Stimulated activated CD4-positive, alpha-beta T cell treated with anti-CD3 and anti-CD28 coated beads, Interleukin-15, amount 100 ng/mL, for 24 hours (primary cell): ENCODE data around the gene CLDN7.

Experiments
- DNase-seq: peaks from one replicate; pipeline ENCODE4 v3.0.0-alpha.2; 2020

CLDN7 gene

GRCh38 chr17:7218166-7218565 lies 44.1 kb downstream of the CLDN7 start:
- DNase-seq = no peak

- peak; percentile 40 for DNase-seq
These were observed 44.9 kb downstream of the CLDN7 start for GRCh38 chr17:7217113-7217987.

GRCh38 chr17:7216242-7217112 lies 45.8 kb downstream of the CLDN7 start:
- no peak for DNase-seq

GRCh38 chr17:7215652-7216180 lies 46.6 kb downstream of the CLDN7 start:
- no peak for DNase-seq

GRCh38 chr17:7215136-7215638 lies 47.1 kb downstream of the CLDN7 start:
- no peak for DNase-seq

- DNase-seq = peak; percentile 100
These were observed 47.8 kb downstream of the CLDN7 start for GRCh38 chr17:7214300-7215135.

GRCh38 chr17:7213895-7214299 lies 48.4 kb downstream of the CLDN7 start:
- peak; percentile 73 for DNase-seq

GRCh38 chr17:7211491-7212273 lies 50.6 kb downstream of the CLDN7 start:
- no peak for DNase-seq
